Measurements from ENCODE around the gene MCM3. TPM values are rescaled to one million over a fixed set of nuclear protein-coding genes. Genes with fewer than 3 reads are reported as not detected.

Gene MCM3
- total RNA-seq, 2 experiments from 2014 or later = 217 to 220 TPM

DNA sequence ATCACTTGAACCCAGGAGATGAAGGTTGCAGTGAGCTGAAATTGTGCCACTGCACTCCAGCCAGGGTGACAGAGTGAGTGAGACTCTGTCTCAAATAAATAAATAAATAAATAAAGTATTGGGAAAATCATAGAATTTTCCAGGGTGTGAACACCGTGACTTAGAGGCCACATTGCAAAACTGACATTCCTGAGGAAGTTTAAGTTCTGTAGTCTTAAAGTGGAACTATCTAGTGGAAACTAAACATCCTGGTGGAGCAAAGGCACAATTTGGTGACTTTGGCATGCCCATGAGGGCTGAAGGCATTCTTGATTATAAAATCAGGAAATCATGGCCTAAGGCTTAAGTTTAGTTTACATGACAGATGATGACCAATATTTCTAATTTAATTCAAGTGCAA is 32.7 kb upstream of the MCM3 start:
- Mint-ChIP-seq H3K27me3 (ENCODE audit: low read depth) (peaks cover 2% of the 10 kb centered on the region), H3K36me3 (ENCODE audit: low read depth) (no peaks in the 10 kb centered on the region), H3K4me1 (ENCODE audit: low read depth) (peaks cover 17% of the 10 kb centered on the region), H3K27ac (no peak overlapping the region), H3K9me3 (ENCODE audit: insufficient read depth) (no peaks in the 10 kb centered on the region), H3K4me3 (no peak overlapping the region)
- ATAC-seq = no peak
- POLR2A ChIA-PET = no interaction called here
- CTCF ChIA-PET = interaction anchor here (2.0 kb wide), 1 partner anchor 45 kb away, joined by 8 read pairs; the partner anchor contains the start of gene PAQR8
- DNase-seq = no peak

DNA sequence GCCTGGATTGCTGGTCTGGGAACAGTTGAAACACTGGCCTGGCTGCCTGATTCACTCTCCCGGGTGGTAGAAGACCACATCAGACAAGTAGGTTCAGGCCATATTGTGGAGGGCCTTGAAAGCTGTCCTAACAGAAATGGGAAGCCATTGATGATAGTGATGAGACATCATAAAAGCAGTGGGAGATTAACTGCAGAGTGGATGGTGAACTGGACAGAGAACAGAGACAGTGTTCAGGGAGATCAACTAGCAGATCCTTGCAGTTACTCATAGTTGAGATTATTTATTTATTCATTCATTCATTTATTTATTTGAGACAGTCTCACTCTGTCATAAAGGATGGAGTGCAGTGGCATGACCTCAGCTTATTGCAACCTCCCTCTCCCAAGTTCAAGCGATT is 30.2 kb upstream of the MCM3 start:
- no peak overlapping the region for H3K27ac Mint-ChIP-seq

DNA sequence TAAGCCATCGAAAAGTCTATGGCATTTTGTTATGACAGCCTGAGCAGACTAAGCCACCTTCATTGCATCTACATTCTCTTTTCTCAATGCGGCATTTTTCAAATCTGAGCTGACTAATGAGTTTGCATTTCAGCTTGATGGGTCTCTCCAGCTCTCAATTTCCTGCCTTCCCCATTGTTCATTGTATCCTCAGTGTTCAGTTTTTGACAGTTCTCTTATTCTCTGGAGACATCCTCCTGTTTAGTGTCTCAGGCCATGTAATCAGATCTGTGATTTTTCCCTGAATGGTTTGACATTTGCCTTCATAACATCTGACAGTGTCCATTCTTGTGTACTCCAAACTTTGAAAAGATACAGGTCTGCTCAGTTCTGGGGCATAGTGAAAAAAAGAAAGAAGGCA is 27.9 kb upstream of the MCM3 start:
- DNase-seq (no peak), ATAC-seq (no peak)
- H3K9me3 Mint-ChIP-seq (ENCODE audit: insufficient read depth) = no peaks in the 10 kb centered on the region
- peak overlapping the region; percentile 8 for H3K27ac Mint-ChIP-seq
- POLR2A ChIA-PET = interaction anchor here (1.0 kb wide), 1 partner anchor 28 kb away, joined by 3 read pairs; the partner anchor contains the start of gene MCM3
- H3K4me3 Mint-ChIP-seq = no peak overlapping the region
- H3K27me3 Mint-ChIP-seq (ENCODE audit: low read depth) = no peaks in the 10 kb centered on the region
- peaks cover 27% of the 10 kb centered on the region for H3K4me1 Mint-ChIP-seq (ENCODE audit: low read depth)
- CTCF ChIA-PET = interaction anchor here (1.0 to 12.3 kb wide), 4 partner anchors 26 to 339 kb away, joined by 3 to 147 read pairs (median 6); partner anchors contain the start of gene MCM3
- H3K36me3 Mint-ChIP-seq (ENCODE audit: low read depth) = no peaks in the 10 kb centered on the region

More for the DNA sequence above, 30.2 kb upstream of the MCM3 start:
- DNase-seq (no peak), ATAC-seq (no peak)
- Mint-ChIP-seq H3K36me3 (ENCODE audit: low read depth) (no peaks in the 10 kb centered on the region), H3K4me1 (ENCODE audit: low read depth) (peaks cover 24% of the 10 kb centered on the region), H3K9me3 (ENCODE audit: insufficient read depth) (no peaks in the 10 kb centered on the region), H3K27me3 (ENCODE audit: low read depth) (no peaks in the 10 kb centered on the region), H3K4me3 (no peak overlapping the region)
- ChIA-PET POLR2A (no interaction called here), CTCF (no interaction called here)

GRCh38 chr6:52310932-52311331 is 26.4 kb upstream of the MCM3 start:
- H3K4me3 Mint-ChIP-seq = no peak overlapping the region
- ATAC-seq = no peak
- DNase-seq = no peak
- no peaks in the 10 kb centered on the region for H3K27me3 Mint-ChIP-seq (ENCODE audit: low read depth)
- no peaks in the 10 kb centered on the region for H3K9me3 Mint-ChIP-seq (ENCODE audit: insufficient read depth)
- ChIA-PET CTCF (interaction anchor here (1.2 to 12.3 kb wide), 5 partner anchors 17 to 81 kb away, joined by 3 to 147 read pairs (median 5); partner anchors contain the start of gene MCM3), POLR2A (interaction anchor here (2.2 kb wide), 1 partner anchor 23 kb away, joined by 7 read pairs; no protein-coding TSS in a partner anchor)
- peaks cover 39% of the 10 kb centered on the region for H3K4me1 Mint-ChIP-seq (ENCODE audit: low read depth)
- H3K36me3 Mint-ChIP-seq (ENCODE audit: low read depth) = peaks cover 3% of the 10 kb centered on the region
- no peak overlapping the region for H3K27ac Mint-ChIP-seq

DNA sequence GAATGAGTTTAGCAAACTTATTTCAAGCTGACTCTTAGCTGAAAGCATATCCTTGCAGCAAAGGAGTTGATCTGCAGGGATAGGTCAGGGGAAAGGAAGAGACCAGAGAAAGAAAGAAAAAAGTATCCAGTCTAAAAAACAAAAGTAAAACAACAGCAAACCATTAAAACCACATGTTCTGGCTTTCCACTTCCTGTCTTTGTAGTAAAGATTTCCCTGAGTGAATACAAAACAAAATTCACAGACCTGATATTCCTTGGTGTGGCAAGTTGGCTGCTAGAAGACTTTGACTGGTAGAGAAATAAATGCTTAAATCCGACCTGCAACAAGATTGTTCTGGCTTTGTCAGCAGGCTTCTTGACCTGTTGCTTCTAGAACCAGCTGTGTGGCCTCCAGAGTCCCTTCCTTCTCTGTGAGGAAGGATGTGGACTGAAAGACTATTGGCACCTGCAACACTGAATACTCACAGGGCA is 23.4 kb upstream of the MCM3 start:
- DNase-seq = peak; percentile 43
- POLR2A ChIA-PET = interaction anchor here (0.6 to 2.0 kb wide), 4 partner anchors 21 to 82 kb away, joined by 3 to 10 read pairs (median 5); partner anchors contain the start of gene MCM3

GRCh38 chr6:52306972-52307870 is 22.7 kb upstream of the MCM3 start:
- no peaks in the 10 kb centered on the region for H3K9me3 Mint-ChIP-seq (ENCODE audit: insufficient read depth)
- POLR2A ChIA-PET = interaction anchor here (0.6 to 2.0 kb wide), 5 partner anchors 22 to 83 kb away, joined by 3 to 10 read pairs (median 4); partner anchors contain the start of gene MCM3
- peak overlapping the region; percentile 91 for H3K27ac Mint-ChIP-seq
- peaks cover 3% of the 10 kb centered on the region for H3K36me3 Mint-ChIP-seq (ENCODE audit: low read depth)
- peak; percentile 15 for ATAC-seq
- CTCF ChIA-PET = interaction anchor here (0.8 to 12.3 kb wide), 9 partner anchors 11 to 112 kb away, joined by 3 to 147 read pairs (median 4); partner anchors contain the start of genes MCM3 and PAQR8
- H3K4me3 Mint-ChIP-seq = peak overlapping the region; percentile 70
- DNase-seq = no peak
- H3K4me1 Mint-ChIP-seq (ENCODE audit: low read depth) = peaks cover 67% of the 10 kb centered on the region
- H3K27me3 Mint-ChIP-seq (ENCODE audit: low read depth) = no peaks in the 10 kb centered on the region

More for the DNA sequence above, 23.4 kb upstream of the MCM3 start:
- ATAC-seq = peak; percentile 51
- H3K36me3 Mint-ChIP-seq (ENCODE audit: low read depth) = peaks cover 3% of the 10 kb centered on the region
- peak overlapping the region; percentile 91 for H3K27ac Mint-ChIP-seq
- H3K4me1 Mint-ChIP-seq (ENCODE audit: low read depth) = peaks cover 66% of the 10 kb centered on the region
- peak overlapping the region; percentile 70 for H3K4me3 Mint-ChIP-seq
- no peaks in the 10 kb centered on the region for H3K27me3 Mint-ChIP-seq (ENCODE audit: low read depth)
- H3K9me3 Mint-ChIP-seq (ENCODE audit: insufficient read depth) = no peaks in the 10 kb centered on the region
- CTCF ChIA-PET = interaction anchor here (0.8 to 12.3 kb wide), 11 partner anchors 11 to 111 kb away, joined by 3 to 147 read pairs (median 4); partner anchors contain the start of genes MCM3 and PAQR8

- peaks cover 1% of the 10 kb centered on the region for H3K9me3 Mint-ChIP-seq (ENCODE audit: insufficient read depth)
- ATAC-seq (peak; percentile 23), DNase-seq (no peak)
- peaks cover 3% of the 10 kb centered on the region for H3K36me3 Mint-ChIP-seq (ENCODE audit: low read depth)
- ChIA-PET POLR2A (interaction anchor here (0.6 to 1.4 kb wide), 4 partner anchors 22 to 84 kb away, joined by 3 to 4 read pairs (median 4); partner anchors contain the start of gene MCM3), CTCF (interaction anchor here (1.0 to 12.3 kb wide), 5 partner anchors 20 to 146 kb away, joined by 3 to 147 read pairs (median 24); partner anchors contain the start of genes MCM3 and PAQR8)
- peak overlapping the region; percentile 83 for H3K27ac Mint-ChIP-seq
- H3K4me3 Mint-ChIP-seq = peak overlapping the region; percentile 3
- peaks cover 64% of the 10 kb centered on the region for H3K4me1 Mint-ChIP-seq (ENCODE audit: low read depth)
- no peaks in the 10 kb centered on the region for H3K27me3 Mint-ChIP-seq (ENCODE audit: low read depth)
These were observed 21.6 kb upstream of the MCM3 start for GRCh38 chr6:52305948-52306767.

DNA sequence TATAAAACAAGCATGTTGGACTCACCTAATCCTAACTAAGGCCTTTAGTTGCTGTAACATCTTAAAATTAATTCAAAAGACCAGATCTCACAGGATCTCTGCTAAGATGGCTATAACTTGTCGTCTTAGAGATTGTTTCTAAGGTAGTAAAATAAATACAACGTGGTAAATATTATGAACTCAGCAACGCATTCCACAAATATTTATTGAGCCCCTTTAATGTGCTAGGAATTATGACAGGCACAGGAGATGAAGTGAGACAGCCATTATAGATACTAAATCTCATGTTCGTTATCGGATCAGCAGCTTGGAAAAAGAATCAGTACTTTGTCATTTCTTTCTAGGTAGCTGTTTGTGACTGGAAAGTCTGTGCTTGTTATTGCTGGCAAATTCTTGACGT is 20.9 kb upstream of the MCM3 start:
- ChIA-PET POLR2A (interaction anchor here (1.0 to 1.1 kb wide), 4 partner anchors 21 to 92 kb away, joined by 3 to 4 read pairs (median 4); partner anchors contain the start of genes MCM3 and PAQR8), CTCF (interaction anchor here (0.7 to 12.3 kb wide), 8 partner anchors 13 to 146 kb away, joined by 3 to 147 read pairs (median 13); partner anchors contain the start of genes MCM3 and PAQR8)
- Mint-ChIP-seq H3K27me3 (ENCODE audit: low read depth) (no peaks in the 10 kb centered on the region), H3K4me3 (peak overlapping the region; percentile 59), H3K27ac (peak overlapping the region; percentile 83), H3K36me3 (ENCODE audit: low read depth) (peaks cover 4% of the 10 kb centered on the region), H3K9me3 (ENCODE audit: insufficient read depth) (peaks cover 8% of the 10 kb centered on the region), H3K4me1 (ENCODE audit: low read depth) (peaks cover 64% of the 10 kb centered on the region)
- ATAC-seq = peak; percentile 11
- DNase-seq = no peak

DNA sequence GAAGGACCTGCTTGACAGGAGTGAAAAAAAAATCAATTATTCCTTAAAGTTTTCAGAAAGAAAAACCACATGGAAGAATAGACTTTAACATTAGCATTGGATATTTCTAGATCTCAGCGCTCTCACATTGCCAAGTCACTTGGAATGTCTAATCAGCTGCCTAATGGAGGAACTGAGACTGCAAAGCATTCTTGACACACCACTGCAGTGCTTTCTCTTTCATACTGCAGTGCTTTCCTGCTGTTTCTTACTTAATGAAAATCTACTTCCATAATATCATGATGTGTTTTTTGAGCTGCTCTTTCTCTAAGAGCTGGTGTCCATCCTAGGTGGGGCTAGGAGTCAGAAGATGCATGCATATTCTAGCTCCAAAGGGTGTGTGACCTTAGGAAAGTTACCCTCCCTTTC is 20.4 kb upstream of the MCM3 start:
- ATAC-seq = peak; percentile 37
- no peaks in the 10 kb centered on the region for H3K27me3 Mint-ChIP-seq (ENCODE audit: low read depth)
- peak overlapping the region; percentile 59 for H3K4me3 Mint-ChIP-seq
- DNase-seq = no peak
- CTCF ChIA-PET = interaction anchor here (0.7 to 12.3 kb wide), 8 partner anchors 12 to 145 kb away, joined by 3 to 147 read pairs (median 13); partner anchors contain the start of genes MCM3 and PAQR8
- H3K36me3 Mint-ChIP-seq (ENCODE audit: low read depth) = peaks cover 4% of the 10 kb centered on the region
- peaks cover 8% of the 10 kb centered on the region for H3K9me3 Mint-ChIP-seq (ENCODE audit: insufficient read depth)
- H3K27ac Mint-ChIP-seq = peak overlapping the region; percentile 83
- POLR2A ChIA-PET = interaction anchor here (1.0 to 1.1 kb wide), 4 partner anchors 20 to 93 kb away, joined by 3 to 4 read pairs (median 4); partner anchors contain the start of genes MCM3 and PAQR8
- H3K4me1 Mint-ChIP-seq (ENCODE audit: low read depth) = peaks cover 62% of the 10 kb centered on the region

- no peak for ATAC-seq
- Mint-ChIP-seq H3K9me3 (ENCODE audit: insufficient read depth) (peaks cover 8% of the 10 kb centered on the region), H3K27me3 (ENCODE audit: low read depth) (no peaks in the 10 kb centered on the region), H3K4me3 (no peak overlapping the region), H3K27ac (no peak overlapping the region), H3K4me1 (ENCODE audit: low read depth) (peaks cover 56% of the 10 kb centered on the region), H3K36me3 (ENCODE audit: low read depth) (peaks cover 7% of the 10 kb centered on the region)
- DNase-seq = no peak
- POLR2A ChIA-PET = interaction anchor here (1.2 to 1.5 kb wide), 2 partner anchors 18 to 91 kb away, joined by 3 to 7 read pairs; partner anchors contain the start of gene MCM3
- CTCF ChIA-PET = interaction anchor here (0.8 to 12.3 kb wide), 8 partner anchors 10 to 97 kb away, joined by 3 to 147 read pairs (median 6); partner anchors contain the start of genes MCM3 and PAQR8
These were observed 18.6 kb upstream of the MCM3 start for GRCh38 chr6:52303178-52303577.
